IPS-NIHi7 (cell line): ENCODE measurements around the gene TTC16.
"Not testable (repeated sequence)": the region's sequence is repeated elsewhere in the genome, so short reads cannot be mapped to it uniquely, and the experiment has no call there.

Experiments used
- DNase-seq: peaks from one replicate; pipeline ENCODE4 v3.0.0; 2012; ENCODE audit warnings: mixed read lengths; ENCODE audit errors: extremely low spot score

Gene TTC16

DNA sequence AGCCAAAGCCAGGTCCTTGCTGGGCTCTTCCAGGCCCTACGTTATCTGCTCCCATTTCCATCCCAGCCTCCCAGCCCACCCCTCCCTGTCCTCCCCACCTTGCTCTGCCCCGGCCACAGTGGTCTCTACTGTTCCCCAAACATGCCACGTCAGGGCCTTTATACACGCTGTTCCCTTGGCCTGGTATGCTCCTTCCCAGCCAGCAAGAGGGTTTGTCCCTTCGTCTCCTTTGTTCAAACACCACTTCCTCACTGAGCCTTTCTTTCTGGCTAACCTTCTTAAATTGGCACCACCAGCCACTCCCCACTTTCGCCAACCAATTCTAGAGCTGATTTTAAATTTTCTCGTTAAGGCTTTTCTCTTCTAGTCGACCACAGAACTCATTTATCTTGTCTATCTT lies 52.8 kb downstream of the TTC16 start:
- DNase-seq = no peak

DNA sequence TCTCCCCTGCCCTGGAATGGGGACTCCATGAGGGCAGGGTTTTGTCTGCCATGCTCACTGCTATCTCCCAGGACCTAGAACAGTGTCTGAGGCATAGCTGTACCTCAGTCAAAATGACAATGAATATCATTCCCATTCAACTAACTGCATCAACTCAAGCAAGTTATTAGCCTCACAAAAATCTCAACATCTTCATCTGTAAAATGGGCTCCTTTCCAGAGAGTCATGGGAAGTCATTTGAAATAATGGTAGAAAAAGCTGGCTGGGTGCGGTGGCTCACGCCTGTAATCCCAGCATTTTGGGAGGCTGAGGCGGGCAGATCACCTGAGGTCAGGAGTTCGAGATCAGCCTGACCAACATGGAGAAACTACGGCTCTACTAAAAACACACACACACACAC lies 53.2 kb downstream of the TTC16 start:
- no peak for DNase-seq

DNA sequence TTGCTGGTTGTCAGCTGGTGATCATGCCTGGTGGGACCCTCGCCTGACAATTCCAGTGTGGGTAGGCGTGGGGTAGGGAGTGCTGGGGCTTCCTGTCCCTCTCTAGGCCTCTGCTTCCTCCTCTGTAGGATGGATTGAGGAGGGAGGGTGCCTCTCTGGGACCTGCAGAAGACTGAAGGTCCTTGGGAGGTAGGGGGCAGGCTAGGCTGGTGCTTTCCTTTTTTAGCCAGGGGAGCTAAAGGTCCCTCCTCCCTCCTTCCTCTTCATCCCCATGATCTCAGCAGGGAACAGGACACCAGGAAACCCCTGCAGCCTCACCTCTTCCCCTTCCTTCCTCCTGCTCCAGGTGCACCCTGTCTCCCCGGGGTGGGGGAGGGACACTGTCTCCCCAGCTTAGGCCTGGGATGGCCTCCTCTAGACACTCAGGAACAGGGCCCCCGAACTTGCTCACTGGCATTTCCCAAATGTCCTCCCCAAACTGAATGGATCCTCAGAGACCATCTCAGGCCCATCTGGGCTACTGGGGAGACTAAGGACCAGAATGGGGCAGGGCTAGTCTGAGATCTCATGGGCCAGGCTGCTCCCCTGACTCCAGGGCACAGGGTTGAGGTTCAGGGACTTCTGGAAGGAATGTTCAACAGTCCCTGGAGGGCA lies 54.2 kb downstream of the TTC16 start:
- DNase-seq = no peak

DNA sequence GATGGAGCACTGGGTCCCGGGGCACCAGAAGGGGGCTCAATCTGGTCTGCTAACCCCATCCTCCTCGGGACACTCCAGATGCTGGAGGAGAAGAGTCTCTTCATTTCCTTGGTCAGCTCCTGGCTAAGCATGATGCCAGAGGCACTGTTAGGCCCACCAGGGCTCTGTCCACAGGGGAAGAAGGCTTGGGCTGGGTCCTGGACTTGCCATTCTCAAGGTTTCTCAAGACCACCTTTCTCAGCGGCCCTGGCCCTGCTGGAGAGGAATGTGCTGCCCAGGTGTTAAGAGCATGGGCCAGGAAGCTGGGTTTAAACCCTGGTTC lies 54.7 kb downstream of the TTC16 start:
- no peak for DNase-seq

DNA sequence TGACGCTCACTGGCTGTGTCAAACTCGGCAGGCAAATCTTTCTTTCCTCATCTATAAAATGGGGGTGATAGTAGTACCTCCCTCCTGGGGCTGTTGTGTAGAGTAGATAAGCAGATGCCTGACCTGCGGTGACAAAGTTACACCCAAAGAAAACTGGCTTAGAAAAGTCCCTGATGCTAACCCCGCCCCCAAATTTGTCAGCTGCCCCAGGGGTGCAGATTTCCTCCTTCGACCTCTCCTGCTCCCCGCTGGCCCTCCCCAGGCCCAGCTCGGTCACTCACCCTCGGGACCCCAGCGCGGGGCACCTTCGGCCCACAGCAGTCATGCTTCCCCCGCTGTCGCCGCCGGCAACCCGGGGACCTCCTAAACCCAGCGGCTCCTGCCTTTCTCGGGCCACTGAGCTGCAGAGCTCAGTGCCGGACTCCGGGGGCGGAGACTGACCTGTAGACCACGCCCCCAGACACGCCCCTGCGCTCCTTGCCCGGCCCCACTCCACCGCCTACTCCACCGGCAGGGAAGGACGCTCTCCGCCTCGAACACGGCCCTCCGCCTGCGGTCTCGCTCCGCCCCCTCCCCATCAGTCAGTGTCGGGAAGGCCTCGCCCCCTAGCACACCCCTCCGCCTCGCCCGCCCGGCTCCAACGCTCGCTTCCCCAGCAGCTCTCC lies 55.2 kb downstream of the TTC16 start:
- DNase-seq = peak; percentile 97

DNA sequence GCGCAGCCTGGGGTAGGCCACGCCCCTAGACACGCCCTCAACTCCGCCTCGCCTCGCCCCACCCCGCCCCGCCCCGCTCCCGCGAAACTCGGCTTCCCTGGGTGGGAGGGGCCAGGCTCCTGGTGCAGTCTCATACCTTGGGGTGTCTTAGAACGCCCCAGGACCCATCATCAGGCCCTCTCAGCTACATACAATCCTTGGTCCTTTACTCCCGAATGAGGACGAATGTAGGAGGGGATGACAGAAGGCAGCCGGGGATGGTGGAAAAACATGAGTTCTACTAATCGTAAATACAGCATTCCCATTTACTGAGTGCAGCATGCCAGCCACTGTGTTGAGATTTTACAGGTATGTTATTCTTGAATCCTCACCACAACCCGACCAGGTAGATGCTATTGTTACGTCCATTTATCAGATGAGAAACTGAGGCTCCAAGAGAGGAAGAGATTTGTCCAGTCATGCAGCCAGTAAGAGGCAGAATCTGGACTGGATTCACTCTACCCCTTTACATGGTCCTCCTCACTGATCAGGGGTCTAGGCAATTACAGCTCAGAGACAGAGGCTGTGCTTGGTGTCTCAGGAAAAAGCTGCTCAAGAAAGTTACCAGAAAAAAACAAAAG lies 55.8 kb downstream of the TTC16 start:
- DNase-seq = no peak

DNA sequence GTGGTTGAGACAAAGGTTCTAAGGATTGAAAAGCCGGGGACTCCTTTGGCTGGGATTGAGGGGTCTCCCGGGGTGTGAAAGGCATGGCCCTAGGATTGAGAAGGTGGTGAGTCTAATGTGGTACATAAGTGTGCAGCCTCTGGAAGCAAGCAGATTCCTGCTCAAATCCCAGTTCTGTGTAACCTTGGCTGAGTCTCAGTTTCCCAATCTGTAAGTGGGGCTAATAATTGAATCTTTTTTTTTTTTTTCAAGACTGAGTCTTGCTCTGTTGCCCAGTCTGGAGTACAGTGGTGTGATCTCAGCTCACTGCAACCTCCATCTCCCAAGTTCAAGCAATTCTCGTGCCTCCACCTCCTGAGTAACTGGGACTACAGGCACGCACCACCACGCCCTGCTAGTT lies 56.7 kb downstream of the TTC16 start:
- no peak for DNase-seq

DNA sequence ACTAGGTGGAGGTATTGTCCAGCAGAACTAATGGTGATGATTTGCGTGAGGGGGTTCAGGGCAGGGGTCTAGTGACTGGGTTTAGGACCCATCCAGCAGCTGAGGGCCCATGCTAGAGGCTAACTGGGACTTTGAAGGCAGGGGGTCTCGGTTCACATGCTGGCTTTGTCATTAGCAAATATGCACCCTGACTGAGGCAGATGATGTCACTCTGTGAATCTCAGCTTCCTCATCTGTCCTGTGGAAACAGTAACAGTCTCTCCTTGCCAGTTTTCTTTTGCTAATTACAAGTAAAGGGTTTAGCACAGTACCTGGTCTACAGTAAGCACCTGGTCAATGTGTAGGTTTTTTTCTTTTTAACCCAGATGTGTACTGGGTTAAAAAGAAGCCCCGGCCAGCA lies 57.4 kb downstream of the TTC16 start:
- no peak for DNase-seq

DNA sequence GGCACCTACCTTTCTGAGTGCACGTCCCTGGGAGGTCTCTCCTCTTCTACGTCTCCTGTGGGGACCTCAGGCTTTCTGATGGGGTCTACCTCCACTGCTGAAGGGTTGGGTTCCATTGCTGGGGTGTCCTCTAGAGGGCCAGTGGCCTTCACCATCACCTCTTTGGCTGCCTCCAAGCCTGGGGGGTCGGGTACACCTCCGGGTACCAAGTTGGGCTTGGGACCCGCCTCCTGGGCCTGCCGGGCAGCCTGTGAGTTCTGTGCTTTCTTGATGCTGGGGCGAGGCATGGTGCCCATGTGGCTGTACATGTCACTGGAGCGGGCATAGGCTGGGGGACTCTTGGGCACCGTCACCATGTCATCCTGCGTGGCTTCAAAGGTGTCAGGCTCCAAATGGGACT lies 58.1 kb downstream of the TTC16 start:
- DNase-seq = no peak

DNA sequence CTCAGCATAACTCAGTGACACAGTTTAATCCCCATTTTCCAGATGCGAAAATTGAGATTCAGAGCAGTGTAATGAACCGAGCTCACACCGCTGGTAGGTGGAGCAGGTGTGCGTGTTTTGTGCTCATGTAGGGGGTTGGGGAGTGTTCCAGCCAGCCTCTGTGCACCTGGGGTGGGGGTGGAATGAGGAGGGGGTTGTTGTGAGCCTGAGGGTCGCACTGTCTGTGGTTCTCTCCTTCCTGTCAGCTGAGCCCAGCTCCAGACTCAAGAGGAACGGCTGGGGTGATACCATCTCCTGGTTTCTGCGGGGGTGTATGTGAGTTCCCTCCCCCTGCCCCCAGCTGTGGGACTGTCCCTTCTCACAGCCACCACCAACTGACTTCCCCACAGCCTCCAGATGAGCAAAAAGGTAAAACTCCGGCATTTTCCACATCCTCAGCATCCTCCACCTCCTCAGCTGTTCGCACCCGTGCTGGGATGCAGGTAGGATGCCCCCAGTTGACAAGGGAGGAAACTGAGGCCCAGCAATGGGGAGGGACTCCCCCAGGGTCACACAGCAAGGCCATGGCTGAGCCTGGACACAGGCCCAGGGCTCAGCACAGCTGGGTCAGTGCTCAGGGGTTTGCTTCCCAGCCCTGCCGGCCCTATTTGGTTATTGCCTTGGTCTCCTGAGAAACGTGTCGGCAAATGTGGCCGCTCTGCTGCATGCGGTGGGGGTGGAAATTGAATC lies 60.5 kb downstream of the TTC16 start:
- peak; percentile 39 for DNase-seq

DNA sequence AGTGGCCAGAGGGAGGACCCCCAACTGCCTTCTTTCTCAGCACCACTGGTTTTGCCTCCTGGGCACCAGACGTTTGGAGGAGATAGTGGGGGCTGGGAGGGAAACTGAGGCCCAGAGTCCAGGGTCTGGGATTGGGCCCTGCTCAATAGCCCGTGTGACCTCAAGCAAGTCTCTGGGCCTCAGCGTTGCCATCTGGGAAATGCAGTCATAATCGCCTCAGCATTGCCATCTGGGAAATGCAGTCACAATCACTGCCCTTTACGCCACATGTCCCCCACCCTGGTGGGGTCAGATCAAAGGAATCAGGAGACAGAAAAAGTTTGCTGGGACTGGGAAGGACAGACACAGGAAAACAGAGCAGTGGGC lies 61.0 kb downstream of the TTC16 start:
- no peak for DNase-seq

DNA sequence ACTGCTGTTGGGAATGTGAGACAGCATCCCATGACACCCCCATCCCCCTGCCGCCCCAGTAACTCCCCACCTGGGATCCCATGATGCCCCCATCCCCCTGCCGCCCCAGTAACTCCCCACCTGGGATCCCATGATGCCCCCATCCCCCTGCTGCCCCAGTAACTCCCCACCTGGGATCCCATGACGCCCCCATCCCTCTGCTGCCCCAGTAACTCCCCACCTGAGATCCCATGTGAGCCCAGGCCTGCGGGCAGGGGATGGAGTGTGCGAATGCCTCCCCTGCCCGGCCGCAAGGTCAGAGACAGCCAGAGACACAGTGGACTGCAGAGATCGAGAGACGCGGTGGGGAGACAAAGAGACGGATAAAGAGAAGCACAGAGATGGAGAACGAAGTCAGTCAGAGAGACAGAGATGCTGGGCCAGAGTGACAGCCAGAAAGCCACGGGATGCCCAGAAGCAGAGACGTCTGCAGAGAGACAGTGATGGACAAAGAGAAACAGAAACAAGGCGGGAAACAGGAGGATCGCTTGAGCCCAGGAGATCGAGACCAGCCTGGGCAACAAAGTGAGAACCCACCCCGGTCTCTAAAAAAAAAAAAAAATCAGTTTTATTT lies 61.6 kb downstream of the TTC16 start:
- DNase-seq = no peak

DNA sequence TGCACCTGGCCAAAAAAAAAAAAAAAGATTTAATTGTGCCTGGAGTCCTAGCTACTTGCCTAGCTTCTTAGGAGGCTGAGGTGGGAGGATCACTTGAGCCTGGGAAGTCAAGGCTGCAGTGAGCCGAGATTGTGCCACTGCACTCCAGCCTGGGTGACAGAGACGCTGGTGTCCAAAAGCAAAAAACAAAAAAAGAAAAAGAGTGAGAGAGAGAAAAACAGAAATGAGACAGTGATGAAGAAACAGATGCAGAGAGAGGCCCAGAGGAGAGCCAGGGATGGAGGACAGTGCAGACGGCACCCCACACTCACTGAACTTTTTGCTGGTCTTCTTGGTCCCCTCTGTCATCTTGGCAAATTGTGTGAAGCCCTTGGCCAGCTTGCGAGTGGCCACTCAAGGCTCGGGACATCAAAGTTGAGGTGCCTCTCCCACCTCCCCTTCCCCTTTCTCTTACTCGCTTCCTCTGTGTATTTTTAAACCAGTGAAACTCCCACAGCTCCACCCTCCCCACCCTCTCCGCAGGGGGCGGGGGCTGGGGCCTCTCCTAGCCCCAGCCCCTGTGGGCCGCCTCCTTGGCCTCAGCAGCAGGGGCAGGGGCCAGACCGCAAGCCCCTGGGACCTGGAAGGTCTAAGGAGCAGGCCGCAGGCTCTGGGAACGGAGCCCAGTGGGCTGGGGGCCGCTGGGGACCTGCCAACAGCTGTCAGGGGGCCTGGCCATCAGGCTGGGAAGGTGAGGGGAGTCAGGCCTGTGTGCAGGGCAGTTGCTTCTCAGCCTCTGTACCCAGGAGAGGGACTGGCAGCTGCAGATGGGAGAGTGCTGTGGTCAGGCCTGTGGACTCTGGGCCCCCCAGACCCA lies 62.6 kb downstream of the TTC16 start, which contains the start of gene SH2D3C:
TSS of gene SH2D3C (minus strand) at position 387 of the 856 bp plus-strand sequence. CDS start at position 348, 39 bp downstream.
- DNase-seq = no peak

DNA sequence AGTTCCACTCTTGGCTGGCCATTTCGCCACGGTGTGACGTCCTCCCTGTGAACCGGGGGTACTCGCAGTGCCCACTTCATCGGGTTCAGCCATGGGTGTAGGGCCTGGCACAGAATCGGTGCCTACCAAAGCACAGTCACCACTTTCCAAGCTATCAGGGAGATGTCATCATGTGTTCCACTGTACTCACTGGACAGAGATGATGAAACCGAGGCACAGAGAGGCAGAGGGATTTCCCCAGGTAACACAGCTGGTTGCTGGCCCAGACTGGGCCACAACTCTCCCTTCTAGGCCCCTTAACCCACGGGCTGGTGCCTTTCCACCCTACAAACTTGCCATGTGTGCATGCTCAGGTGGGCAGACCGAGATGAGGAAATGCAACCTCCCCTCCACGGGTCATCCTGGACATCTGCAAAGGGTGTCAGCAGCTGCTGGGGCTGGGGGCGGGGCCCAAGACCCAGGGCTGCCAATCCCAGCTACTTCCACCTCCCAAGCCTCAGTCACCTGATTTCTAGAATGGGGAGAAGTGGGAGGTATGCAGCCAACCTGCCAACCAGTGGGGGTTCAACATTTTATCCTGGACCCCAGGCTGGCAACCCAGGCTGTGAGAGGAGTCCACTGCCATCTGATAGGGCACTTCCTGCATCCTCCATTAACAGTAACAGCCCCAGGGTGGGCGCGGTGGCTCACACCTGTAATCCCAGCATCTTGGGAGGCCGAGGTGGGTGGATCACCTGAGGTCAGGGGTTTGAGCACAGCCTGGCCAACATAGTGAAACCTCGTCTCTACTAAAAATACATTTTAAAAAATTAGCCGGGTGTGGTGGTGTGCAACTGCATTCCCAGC lies 63.5 kb downstream of the TTC16 start:
- no peak for DNase-seq

DNA sequence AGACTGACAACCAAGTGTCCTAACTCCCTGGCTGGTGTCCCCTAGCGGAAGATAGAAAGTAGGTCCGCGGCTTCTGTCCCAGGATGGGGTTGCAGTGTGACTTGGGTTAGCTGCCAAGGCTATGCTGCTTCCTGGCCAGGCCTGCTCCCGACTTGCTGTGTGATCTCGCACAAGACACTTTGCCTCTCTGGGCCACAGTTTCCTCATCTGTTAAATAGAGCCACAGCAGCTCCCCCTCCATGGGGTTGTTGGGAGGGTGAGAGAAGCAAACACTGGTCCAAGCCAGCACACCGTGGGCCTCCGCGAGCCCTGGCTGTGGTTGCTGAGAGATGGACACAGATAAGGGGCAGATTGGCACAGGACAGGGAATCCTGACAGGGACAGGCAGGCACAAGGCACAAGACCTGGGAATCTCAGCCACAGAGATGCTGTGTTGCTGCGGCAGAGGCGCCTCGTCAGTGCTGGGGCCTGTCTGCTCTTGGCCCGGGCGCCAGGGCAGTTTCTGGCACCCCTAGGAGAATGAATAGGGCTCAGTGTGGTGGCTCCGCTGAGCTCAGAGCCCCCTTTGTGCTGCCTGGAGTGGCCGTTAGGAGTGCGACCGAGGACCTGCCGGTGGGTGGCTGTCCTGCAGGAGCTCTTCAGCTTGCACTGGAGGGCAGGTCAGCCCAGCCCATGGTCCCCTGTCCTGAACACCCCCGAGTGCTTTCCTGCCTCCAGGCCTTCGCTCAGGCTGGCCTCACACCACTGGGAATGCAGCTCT lies 64.4 kb downstream of the TTC16 start:
- DNase-seq = no peak

DNA sequence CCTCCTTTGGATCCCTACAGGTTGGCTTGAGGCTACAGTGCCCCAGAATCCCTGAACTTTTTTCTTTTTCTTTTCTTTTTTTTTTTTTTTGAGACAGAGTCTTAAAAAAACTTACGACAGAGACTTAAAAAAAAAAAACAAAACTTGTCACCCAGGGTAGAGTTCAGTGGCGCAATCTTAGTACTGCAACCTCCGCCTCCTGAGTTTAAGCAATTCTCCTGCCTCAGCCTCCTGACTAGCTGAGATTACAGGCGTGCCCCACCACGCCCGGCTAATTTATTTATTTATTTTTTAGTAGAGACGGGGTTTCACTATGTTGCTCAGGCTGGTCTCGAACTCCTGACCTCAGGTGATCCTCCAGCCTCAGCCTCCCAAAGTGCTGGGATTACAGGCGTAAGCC lies 65.0 kb downstream of the TTC16 start:
- not testable (repeated sequence) for DNase-seq
